RCC 7860 (cell line): Measurements from ENCODE around the gene VPS39.
A peak's percentile ranks its signal among the peaks of the same experiment; 100 is the strongest.
"Not testable (repeated sequence)": the region's sequence is repeated elsewhere in the genome, so short reads cannot be mapped to it uniquely, and the experiment has no call there.

Source experiments
- DNase-seq: peaks from one replicate; pipeline ENCODE4 v3.0.0-alpha.2; 2015; ENCODE audit warnings: low spot score
- FAIRE-seq: peaks from 2 replicates; lab custom pipeline; 2012; peaks lifted over from hg19 to GRCh38; lab: Jason Lieb, UNC

VPS39 gene, protein sequence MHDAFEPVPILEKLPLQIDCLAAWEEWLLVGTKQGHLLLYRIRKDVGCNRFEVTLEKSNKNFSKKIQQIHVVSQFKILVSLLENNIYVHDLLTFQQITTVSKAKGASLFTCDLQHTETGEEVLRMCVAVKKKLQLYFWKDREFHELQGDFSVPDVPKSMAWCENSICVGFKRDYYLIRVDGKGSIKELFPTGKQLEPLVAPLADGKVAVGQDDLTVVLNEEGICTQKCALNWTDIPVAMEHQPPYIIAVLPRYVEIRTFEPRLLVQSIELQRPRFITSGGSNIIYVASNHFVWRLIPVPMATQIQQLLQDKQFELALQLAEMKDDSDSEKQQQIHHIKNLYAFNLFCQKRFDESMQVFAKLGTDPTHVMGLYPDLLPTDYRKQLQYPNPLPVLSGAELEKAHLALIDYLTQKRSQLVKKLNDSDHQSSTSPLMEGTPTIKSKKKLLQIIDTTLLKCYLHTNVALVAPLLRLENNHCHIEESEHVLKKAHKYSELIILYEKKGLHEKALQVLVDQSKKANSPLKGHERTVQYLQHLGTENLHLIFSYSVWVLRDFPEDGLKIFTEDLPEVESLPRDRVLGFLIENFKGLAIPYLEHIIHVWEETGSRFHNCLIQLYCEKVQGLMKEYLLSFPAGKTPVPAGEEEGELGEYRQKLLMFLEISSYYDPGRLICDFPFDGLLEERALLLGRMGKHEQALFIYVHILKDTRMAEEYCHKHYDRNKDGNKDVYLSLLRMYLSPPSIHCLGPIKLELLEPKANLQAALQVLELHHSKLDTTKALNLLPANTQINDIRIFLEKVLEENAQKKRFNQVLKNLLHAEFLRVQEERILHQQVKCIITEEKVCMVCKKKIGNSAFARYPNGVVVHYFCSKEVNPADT

DNA sequence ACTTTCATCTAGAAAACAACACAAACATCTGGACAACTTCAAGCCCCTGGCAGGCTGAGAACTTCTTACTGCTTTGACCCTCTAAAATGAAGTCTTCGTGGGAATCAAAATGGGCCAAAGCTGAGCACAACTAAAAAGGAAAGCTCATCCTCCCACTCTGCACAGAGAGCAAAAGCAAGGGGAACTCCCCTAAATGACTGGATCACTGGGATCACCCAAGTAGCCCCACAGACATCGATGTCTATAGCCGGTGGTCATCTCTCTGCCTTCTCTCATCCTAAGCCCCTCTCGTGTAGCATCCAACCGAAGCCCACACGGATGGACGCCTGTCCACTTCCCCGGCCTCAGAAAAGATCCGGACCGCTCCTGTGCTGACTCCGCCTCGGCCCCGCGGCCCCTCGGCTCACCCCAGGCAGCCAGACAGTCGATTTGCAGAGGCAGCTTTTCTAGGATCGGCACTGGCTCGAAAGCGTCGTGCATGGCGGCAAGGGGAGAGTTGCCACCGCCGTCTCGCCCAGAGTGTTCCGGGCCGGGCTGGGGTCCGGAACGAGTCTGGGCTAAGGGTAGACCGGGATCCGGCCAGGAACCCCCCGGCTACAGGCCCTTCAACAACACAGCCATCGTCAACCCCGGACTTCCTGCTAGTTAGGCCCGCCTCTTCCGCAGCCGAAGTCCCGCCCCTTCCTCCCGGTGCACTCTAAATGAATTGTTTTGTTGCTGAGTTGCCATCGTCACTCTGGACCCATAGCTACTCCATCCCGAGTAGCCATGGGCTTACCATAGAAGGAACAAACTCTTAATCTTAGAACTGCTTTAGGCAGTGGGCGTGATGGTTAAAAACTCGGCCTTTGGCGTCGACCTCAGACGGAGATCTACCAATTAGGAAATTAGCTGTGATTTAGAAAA lies at the start of gene VPS39:
TSS of gene VPS39 (minus strand) at position 631 of the 906 bp plus-strand sequence. CDS start at position 480, 151 bp downstream.
- DNase-seq, result peak; percentile 70
- no peak for FAIRE-seq

DNA sequence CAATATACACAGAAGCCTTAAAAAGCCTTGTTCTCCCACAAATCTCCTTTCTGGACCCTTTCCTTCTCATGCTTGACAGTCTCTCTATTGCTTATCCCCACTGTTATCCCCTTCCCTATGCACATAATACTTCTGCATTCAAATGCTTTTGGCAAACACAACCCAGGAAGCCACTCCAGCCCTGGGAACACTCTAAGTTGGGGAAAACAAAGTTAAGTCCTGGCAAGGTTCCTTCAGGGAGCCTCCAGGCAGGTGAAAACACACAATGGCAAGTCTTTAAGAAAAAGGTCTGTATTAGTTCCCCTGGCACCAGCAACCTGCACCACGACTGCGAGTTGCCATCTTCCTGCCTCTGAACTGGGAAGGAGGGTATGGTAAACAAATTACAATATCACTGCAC lies 45.2 kb upstream of the VPS39 start:
- no peak for FAIRE-seq

DNA sequence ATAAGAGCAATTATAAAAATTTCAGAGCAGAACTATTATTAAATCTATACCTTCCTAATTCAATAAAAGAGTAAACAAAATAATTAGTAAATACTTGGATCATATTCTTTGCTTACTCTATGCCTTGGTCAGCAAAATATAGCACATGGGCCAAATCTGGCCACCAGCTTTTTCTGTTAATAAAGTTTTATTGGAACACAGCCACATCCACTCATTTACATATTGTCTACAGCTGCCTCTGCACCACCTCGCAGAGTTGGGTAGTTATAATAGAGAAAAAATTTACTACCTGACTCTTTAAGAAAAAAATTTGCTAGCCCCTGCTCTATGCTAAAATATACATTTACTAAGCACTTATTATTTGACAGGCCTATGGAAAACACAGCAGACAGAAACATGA lies 32.7 kb upstream of the VPS39 start:
- no peak for FAIRE-seq

More for the DNA sequence above, 45.2 kb upstream of the VPS39 start:
- DNase-seq, result no peak

GRCh38 chr15:42239528-42240182 lies 31.6 kb upstream of the VPS39 start:
- DNase-seq, result no peak
- FAIRE-seq, result no peak

More for the DNA sequence above, 32.7 kb upstream of the VPS39 start:
- no peak for DNase-seq

DNA sequence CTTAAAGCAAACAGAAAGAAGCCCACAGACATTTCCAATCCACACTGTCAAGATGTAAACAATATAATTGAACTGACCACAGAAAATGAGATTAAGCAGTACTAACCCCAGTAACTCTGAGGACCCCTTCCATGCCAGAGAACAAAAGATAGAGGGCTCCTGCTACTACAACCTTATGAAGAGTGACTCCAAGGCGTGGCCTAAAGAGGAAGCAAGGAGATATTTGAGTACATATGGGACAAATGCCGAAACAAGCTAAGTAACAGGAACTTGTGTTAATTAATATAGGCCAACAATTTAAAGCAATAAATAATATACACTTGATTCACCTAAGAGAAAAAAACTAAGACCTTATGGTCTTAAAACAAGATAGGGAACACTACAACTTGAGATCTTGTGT lies 25.0 kb upstream of the VPS39 start:
- DNase-seq, result no peak
- FAIRE-seq, result no peak

GRCh38 chr15:42232606-42233005 lies 24.5 kb upstream of the VPS39 start:
- FAIRE-seq, result no peak
- DNase-seq, result no peak

DNA sequence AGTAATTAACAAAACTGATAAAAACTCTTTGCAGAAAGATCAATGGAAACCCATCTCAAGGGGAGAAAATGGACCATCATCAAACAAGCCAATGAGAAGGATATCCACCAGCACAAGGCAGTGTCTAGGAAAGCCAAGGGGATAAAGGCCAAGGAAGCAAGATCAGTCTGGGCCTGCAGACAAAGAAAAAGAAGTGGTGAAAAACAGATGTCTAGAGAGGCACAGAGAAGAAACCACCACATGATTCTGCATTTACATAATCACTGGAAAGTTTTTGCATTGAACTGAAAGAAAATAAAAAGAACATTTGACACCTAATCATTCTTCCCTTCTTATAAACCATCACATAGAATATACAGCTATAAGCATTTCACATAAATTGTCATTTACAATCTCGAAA lies 23.0 kb upstream of the VPS39 start:
- FAIRE-seq (no peak), DNase-seq (no peak)

DNA sequence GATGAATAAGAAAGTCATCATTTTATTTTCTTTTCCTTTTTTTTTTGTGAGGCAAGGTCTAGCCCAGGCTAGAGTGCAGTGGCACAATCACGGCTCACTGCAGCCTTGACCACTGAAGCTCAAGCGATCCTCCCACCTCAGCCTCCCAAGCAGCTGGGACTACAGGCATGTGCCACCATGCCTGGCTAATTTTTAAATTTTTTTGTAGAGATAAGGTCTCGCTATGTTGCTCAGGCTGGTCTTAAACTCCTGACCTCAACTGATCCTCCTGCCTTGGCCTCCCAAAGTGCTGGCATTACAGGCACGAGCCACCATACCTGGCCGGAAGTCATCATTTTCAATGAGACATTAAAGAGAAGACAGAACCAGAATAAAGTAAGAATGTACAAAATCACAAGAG lies 20.9 kb upstream of the VPS39 start:
- not testable (repeated sequence) for DNase-seq, FAIRE-seq

- FAIRE-seq (no peak), DNase-seq (no peak)
These were observed 19.9 kb upstream of the VPS39 start for GRCh38 chr15:42228036-42228435.

DNA sequence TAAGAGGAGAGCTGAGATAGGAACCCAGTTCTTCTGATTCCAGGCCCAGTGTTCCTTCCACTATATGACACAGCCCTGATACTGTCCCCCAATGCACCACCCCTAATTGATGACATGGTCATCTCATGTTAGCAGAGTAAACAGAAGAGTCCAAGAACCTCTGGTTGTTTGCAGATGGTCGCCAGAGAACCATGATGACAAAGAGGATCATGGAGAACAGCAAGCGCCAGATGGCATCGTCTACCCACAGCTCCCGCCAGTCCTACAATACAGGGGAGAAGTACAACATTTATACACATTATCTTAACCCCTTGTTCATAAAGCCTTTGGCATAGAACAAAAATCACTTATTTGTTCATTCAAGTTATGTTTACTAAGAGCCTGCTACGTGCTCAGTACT lies 18.5 kb upstream of the VPS39 start:
- FAIRE-seq (no peak), DNase-seq (no peak)

- FAIRE-seq, result no peak
- no peak for DNase-seq
These were observed 12.1 kb upstream of the VPS39 start for GRCh38 chr15:42220216-42220615.

GRCh38 chr15:42218953-42219592 lies 11.0 kb upstream of the VPS39 start:
- no peak for DNase-seq
- FAIRE-seq, result no peak

GRCh38 chr15:42217568-42217967 lies 9.5 kb upstream of the VPS39 start:
- FAIRE-seq (no peak), DNase-seq (no peak)

DNA sequence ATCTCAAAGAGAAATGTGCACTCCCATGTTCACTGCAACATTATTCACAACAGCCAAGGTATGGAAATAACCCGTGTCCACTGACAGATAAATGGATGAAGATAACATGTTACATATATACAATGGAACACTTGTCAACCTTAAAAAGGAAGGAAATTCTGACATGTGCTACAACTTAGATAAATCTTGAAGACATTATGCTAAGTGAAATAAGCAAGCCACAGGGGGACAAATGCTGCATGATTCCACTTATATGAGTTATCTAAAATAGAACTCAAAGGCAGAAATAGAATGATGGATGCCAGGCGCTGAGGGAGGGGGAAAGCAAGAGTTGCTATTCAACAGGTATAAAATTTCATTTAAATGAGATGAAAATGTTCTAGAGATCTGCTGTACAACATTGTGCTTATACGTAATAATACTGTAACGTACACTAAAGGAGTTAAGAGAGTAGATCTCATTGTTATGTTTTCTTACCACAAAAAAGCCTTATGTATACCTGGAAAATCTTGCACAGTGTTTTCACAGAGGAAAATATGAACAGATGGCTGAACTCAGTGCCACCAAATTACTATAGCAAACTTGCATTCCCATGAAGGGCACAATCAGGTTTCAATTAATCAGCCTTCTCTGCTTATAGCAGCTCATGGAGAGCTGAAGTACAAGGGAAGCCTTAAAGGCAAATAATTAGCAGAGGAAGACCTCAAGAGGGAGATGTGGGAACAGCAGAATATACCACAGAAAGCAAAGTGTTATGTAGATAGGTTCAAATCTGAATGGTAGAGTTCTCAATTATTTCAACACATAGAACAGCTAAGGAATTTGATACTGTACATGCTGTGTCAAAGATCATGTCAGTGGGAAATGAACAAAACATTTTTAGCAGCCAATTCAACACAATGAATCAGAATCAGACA lies 8.1 kb upstream of the VPS39 start:
- no peak for FAIRE-seq
- no peak for DNase-seq

GRCh38 chr15:42214600-42214999 lies 6.5 kb upstream of the VPS39 start:
- no peak for DNase-seq
- FAIRE-seq, result no peak

DNA sequence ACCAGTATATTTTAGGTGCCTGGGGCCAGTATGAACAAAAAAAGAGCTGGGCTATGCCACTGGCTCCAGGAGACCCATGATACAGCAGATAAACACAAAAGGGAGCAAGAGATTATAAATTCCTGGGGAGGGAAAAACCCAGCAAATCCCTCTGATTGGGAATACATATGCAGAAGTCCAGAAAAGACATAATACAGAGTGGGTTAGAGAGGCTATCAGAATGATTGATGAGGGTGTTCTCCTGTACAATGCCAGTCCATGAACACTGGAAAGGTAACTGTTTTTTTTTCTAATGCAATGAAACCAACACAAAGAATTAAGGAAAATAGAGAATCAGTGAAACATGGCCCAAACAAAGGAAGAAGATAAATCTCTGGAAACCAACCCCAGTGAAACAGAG lies 5.4 kb upstream of the VPS39 start:
- no peak for FAIRE-seq
- no peak for DNase-seq

GRCh38 chr15:42210696-42211095 lies 2.6 kb upstream of the VPS39 start:
- no peak for FAIRE-seq
- DNase-seq, result no peak

DNA sequence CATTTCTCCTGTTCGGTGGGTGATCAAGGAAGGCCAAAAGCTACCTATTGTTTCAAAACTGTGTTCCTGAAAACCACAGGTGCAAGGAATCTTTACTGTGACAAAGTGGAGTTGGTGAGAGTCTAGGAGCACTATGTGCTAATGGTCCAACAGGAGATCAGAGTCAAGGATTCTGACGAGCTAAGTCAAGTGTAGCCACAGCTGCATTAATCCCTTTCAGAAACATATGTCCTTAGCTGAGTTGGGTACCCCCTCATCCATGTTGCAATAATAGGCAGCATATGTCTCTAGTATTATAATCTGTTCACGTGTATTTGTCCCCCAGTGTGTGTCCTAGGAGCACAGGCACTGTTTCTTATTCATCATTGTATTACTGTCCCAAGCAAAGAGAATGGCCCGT lies 1.7 kb downstream of the VPS39 start:
- DNase-seq (no peak), FAIRE-seq (no peak)

DNA sequence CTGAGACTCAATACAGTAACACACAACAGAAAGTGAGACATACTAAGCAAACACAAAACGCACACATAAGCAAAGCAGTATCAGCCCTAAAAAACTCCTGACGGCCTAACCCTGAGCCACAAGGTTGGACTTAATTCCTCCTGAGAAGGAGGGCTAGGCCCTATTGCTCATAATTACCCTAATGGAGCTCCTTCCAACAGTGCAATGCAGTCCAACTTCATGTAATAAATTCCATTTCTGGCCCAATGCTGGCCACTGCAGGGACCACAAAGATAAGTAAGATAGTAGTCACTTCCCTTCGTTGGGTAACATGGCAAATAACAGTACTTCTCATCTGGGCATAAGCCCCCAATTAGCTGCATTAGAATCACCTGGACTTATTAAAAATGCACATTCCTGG lies 4.2 kb downstream of the VPS39 start:
- no peak for FAIRE-seq
- DNase-seq, result no peak
